Inferior parietal cortex (tissue), 1 donor: ENCODE measurements around the gene AQP10.
"Not testable (repeated sequence)": the region's sequence is repeated elsewhere in the genome, so short reads cannot be mapped to it uniquely, and the experiment has no call there.

Source experiments
- DNase-seq: peaks from one replicate; pipeline ENCODE4 v3.0.0-alpha.2; 2016; ENCODE audit errors: extremely low spot score

The AQP10 gene

GRCh38 chr1:154324241-154324640, 3.3 kb downstream of the AQP10 start:
- DNase-seq: no peak

GRCh38 chr1:154324669-154325582, 4.0 kb downstream of the AQP10 start, which contains the start of gene ATP8B2:
TSS of gene ATP8B2 (plus strand) at chr1:154325525. CDS start at chr1:154328142, 2,617 bp downstream.
- peak; percentile 83 for DNase-seq

- peak; percentile 52 for DNase-seq
Observed at GRCh38 chr1:154325583-154326545, 5.0 kb downstream of the AQP10 start.

GRCh38 chr1:154326546-154327465, 5.9 kb downstream of the AQP10 start:
- no peak for DNase-seq

- DNase-seq: no peak
Observed at GRCh38 chr1:154327466-154328317, 6.8 kb downstream of the AQP10 start.

- DNase-seq: peak; percentile 65
Observed at GRCh38 chr1:154328318-154329151, 7.6 kb downstream of the AQP10 start.

GRCh38 chr1:154329152-154329521, 8.2 kb downstream of the AQP10 start:
- DNase-seq: no peak

- peak; percentile 36 for DNase-seq
Observed at GRCh38 chr1:154329551-154330131, 8.7 kb downstream of the AQP10 start.

GRCh38 chr1:154330669-154331068, 9.8 kb downstream of the AQP10 start:
- no peak for DNase-seq

- no peak for DNase-seq
Observed at GRCh38 chr1:154334079-154335024, 13.5 kb downstream of the AQP10 start.

GRCh38 chr1:154335025-154335714, 14.3 kb downstream of the AQP10 start:
- peak; percentile 86 for DNase-seq

- DNase-seq: no peak
Observed at GRCh38 chr1:154337253-154337894, 16.5 kb downstream of the AQP10 start.

- DNase-seq: no peak
Observed at GRCh38 chr1:154338875-154339274, 18.0 kb downstream of the AQP10 start.

GRCh38 chr1:154341366-154341765, 20.5 kb downstream of the AQP10 start:
- not testable (repeated sequence) for DNase-seq

GRCh38 chr1:154342132-154342531, 21.2 kb downstream of the AQP10 start:
- no peak for DNase-seq

- DNase-seq: no peak
Observed at GRCh38 chr1:154342836-154343472, 22.1 kb downstream of the AQP10 start.
